ENCODE data around the gene CCL7. TPM values are rescaled to one million over a fixed set of nuclear protein-coding genes. Genes with fewer than 3 reads are reported as not detected.

Gene CCL7
- total and polyA plus RNA-seq, 2 of the 4 experiments (the other 2 are of a cell fraction), result 0.18 to 0.58 TPM

DNA sequence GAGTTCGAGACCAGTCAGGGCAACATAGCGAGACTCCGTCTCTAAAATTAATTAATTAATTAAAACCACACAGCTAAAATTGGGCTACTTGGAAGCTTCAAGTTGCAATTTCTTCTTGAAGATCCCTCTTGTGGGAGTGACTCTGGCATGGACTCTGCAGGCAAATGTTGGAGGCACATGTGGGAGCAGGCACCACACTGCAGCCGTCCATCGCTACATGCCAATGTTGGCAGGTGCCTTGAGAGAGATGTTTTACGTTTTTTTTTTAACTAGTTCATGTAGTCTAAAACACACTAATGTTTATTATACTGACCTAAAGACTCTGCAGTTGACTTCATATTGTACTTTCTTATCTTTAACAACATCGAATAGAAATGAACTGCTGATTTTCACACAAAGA is 41.3 kb downstream of the CCL7 start:
- BruUV-seq (replicated peaks), result no TSS peak
- no peaks in the 10 kb centered on the region for H3K9me1 ChIP-seq (ENCODE audit: insufficient read depth, low read length)
- POLR2A ChIA-PET (ENCODE audit: unreplicated experiment), result no interaction called here

More for the DNA sequence above, 41.3 kb downstream of the CCL7 start:
- Histone ChIP-seq H4K20me1 (ENCODE audit: insufficient read depth, low read length) (no peaks in the 10 kb centered on the region), H2AK9ac (replicated peaks; ENCODE audit: low read depth, low read length, poor library complexity) (no peak overlapping the region), H2AFZ (replicated peaks; ENCODE audit: low read length, poor library complexity) (no peak overlapping the region), H2BK5ac (ENCODE audit: low read depth, low read length, poor library complexity, severe bottlenecking) (no peak overlapping the region), H3K9ac (ENCODE audit: low read depth, low read length) (no peak overlapping the region), H2BK15ac (ENCODE audit: low read depth, low read length) (no peak overlapping the region; the same call in 2 of the 3 replicates), H3K18ac (ENCODE audit: low read depth, low read length) (0 out of 2 replicates have a peak overlapping the region, but pooled peaks have one; percentile 46), H3K79me1 (ENCODE audit: low read depth in 1 of 2, low read length in 2 of 2) (no peaks in the 10 kb centered on the region), H3K27ac (ENCODE audit: insufficient read depth, low read length) (no peak overlapping the region), H3K56ac (ENCODE audit: extremely low read depth, insufficient read depth, low read length) (no peak overlapping the region), H3K27me3 (ENCODE audit: control insufficient read depth, insufficient read depth, low read length) (no peaks in the 10 kb centered on the region), H3K36me3 (ENCODE audit: control insufficient read depth, insufficient read depth, low read length) (no peaks in the 10 kb centered on the region), H3K14ac (replicated peaks; ENCODE audit: low read depth, low read length) (no peak overlapping the region), H4K91ac (ENCODE audit: insufficient read depth, low read depth, low read length) (peak overlapping the region; percentile 26; the same call in 1 of the 2 replicates), H3K9me3 (ENCODE audit: control insufficient read depth, insufficient read depth, low read length) (no peaks in the 10 kb centered on the region), H3K4me3 (ENCODE audit: insufficient read depth, low read depth, low read length) (no peak overlapping the region), H3K23ac (ENCODE audit: low read depth, low read length) (no peak overlapping the region), H3K4me2 (ENCODE audit: low read depth, low read length) (no peak overlapping the region), H3K4ac (ENCODE audit: low read depth, low read length) (no peak overlapping the region), H2AK5ac (ENCODE audit: low read depth, low read length) (no peak overlapping the region), H2BK20ac (ENCODE audit: low read depth, low read length) (no peak overlapping the region; the same call in 1 of the 2 replicates), H4K5ac (ENCODE audit: low read depth, low read length) (0 out of 2 replicates have a peak overlapping the region, but pooled peaks have one; percentile 53), H3K4me1 (ENCODE audit: control insufficient read depth, insufficient read depth, low read length) (peaks cover 11% of the 10 kb centered on the region), H4K8ac (ENCODE audit: low read depth in 2 of 2, low read length in 2 of 2) (no peak overlapping the region; a peak in 2 of 4 replicates), H2BK120ac (ENCODE audit: low read depth, low read length) (no peak overlapping the region)
- WGBS, 2 experiments (ENCODE audit: extremely low coverage in 2 of 2, insufficient read length in 1 of 2), result no CpG with 5 or more reads among the region's 7 CpGs
- in situ Hi-C loops (cut with MboI; ENCODE audit: low sequenced_read_pairs), result no loop called here
- DNase-seq, result no peak
- TF ChIP-seq RFX5 (IDR thresholded peaks at IDR 0.05; ENCODE audit: low read depth, low read length) (no peak), BHLHE40 (IDR thresholded peaks at IDR 0.05; ENCODE audit: low read depth, low read length) (no peak), RCOR1 (IDR thresholded peaks at IDR 0.05; ENCODE audit: insufficient replicate concordance, low read length) (no peak), RAD21 (IDR thresholded peaks at IDR 0.05; ENCODE audit: low read length) (no peak), MAFK (IDR thresholded peaks at IDR 0.05; ENCODE audit: low read depth, low read length) (no peak), FOS (IDR thresholded peaks at IDR 0.05; ENCODE audit: low read depth, low read length) (no peak), MAZ (IDR thresholded peaks at IDR 0.05; ENCODE audit: borderline replicate concordance, low read depth, low read length) (no peak), CEBPB (IDR thresholded peaks at IDR 0.05; ENCODE audit: low read depth, low read length) (no peak), SMC3 (IDR thresholded peaks at IDR 0.05; ENCODE audit: low read depth, low read length) (no peak), POLR2A (IDR thresholded peaks at IDR 0.05; ENCODE audit: low read depth, low read length) (no peak)
- TF ChIP-seq, protein P1, sequence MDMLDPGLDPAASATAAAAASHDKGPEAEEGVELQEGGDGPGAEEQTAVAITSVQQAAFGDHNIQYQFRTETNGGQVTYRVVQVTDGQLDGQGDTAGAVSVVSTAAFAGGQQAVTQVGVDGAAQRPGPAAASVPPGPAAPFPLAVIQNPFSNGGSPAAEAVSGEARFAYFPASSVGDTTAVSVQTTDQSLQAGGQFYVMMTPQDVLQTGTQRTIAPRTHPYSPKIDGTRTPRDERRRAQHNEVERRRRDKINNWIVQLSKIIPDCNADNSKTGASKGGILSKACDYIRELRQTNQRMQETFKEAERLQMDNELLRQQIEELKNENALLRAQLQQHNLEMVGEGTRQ (IDR thresholded peaks at IDR 0.05; ENCODE audit: low read depth, low read length), result no peak
- TF ChIP-seq, protein P2, sequence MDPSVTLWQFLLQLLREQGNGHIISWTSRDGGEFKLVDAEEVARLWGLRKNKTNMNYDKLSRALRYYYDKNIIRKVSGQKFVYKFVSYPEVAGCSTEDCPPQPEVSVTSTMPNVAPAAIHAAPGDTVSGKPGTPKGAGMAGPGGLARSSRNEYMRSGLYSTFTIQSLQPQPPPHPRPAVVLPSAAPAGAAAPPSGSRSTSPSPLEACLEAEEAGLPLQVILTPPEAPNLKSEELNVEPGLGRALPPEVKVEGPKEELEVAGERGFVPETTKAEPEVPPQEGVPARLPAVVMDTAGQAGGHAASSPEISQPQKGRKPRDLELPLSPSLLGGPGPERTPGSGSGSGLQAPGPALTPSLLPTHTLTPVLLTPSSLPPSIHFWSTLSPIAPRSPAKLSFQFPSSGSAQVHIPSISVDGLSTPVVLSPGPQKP (IDR thresholded peaks at IDR 0.05; ENCODE audit: borderline replicate concordance, low read depth, low read length), result no peak
- TF ChIP-seq, protein P3, sequence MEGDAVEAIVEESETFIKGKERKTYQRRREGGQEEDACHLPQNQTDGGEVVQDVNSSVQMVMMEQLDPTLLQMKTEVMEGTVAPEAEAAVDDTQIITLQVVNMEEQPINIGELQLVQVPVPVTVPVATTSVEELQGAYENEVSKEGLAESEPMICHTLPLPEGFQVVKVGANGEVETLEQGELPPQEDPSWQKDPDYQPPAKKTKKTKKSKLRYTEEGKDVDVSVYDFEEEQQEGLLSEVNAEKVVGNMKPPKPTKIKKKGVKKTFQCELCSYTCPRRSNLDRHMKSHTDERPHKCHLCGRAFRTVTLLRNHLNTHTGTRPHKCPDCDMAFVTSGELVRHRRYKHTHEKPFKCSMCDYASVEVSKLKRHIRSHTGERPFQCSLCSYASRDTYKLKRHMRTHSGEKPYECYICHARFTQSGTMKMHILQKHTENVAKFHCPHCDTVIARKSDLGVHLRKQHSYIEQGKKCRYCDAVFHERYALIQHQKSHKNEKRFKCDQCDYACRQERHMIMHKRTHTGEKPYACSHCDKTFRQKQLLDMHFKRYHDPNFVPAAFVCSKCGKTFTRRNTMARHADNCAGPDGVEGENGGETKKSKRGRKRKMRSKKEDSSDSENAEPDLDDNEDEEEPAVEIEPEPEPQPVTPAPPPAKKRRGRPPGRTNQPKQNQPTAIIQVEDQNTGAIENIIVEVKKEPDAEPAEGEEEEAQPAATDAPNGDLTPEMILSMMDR (conservative IDR thresholded peaks at IDR 0.05; ENCODE audit: low read depth, low read length), result no peak
- ATAC-seq (ENCODE audit: low read depth), result no peak
- dilution Hi-C loops (cut with HindIII; ENCODE audit: low sequenced_read_pairs, unreplicated experiment), result no loop called here
- intact Hi-C loops (cut with micrococcal nuclease), result loop anchor here (5.0 kb wide), 1 partner anchor 41 kb away; no protein-coding TSS in a partner anchor
- CTCF ChIA-PET, result interaction anchor here (1.0 to 1.7 kb wide), 2 partner anchors 10 to 50 kb away, joined by 3 to 7 read pairs; no protein-coding TSS in a partner anchor
